ENCODE results near the gene GIT2. TPM values are rescaled to one million over a fixed set of nuclear protein-coding genes. Genes with fewer than 3 reads are reported as not detected.

GIT2 gene
- total and polyA plus RNA-seq, 2 of the 13 experiments (the other 11 are each of a cell fraction or from before 2014, with no cell fraction given): 18.4 to 19.8 TPM

DNA sequence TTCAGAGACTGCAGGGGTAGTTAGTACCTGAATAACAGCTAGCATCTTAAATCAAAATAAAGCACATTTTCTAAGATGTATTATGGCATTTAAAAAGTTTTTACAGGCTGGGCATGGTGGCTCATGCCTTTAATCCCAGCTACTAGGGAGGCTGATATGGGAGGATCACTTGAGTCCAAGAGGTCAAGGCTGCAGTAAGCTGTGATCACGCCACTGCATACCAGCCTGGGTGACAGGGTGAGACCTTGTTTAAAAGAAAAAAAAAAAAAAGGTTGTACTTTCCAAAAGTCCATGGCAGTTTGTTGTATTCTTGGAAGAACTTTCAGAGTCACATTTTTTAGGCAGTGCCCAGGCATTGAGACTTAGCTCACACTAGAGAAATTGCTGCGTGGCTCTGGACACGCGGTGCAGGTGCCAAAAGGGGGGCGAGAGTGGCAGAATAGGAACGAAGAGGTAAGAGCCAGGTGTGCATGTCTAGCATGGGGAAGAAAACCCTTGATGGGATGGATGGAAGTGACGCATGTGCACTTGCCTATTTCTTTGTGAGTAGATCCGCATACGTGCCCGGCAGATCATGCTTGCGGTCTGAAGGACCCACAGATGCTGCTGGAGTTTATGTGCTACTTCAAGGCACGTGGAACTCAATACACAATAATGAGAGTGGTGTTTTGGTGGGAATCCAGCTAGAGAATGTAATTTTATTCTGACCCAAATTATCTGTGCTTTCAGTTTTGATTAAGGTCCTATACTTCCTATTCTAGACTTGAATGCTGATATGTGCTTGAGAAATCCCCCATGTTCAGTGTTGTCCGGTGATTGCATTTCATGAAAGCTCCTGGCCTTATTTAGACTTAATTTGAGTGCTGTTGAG is 14.9 kb upstream of the GIT2 start (continued):
- peak; percentile 25; the same call in 1 of the 2 replicates for TF ChIP-seq BHLHE40 (IDR thresholded peaks at IDR 0.05; ENCODE audit: low read length)
- no peak for TF ChIP-seq BORCS8-MEF2B (CRISPR knock-in tag; IDR thresholded peaks at IDR 0.05)
- TF ChIP-seq PPARG (CRISPR knock-in tag; conservative IDR thresholded peaks at IDR 0.05): 0 out of 2 replicates have a peak, but pooled peaks have one; percentile 43
- TF ChIP-seq BRF2 (CRISPR knock-in tag; IDR thresholded peaks at IDR 0.05): no peak
- peak; percentile 84 for TF ChIP-seq ARID3A (IDR thresholded peaks at IDR 0.05; ENCODE audit: low read depth, low read length)
- TF ChIP-seq PHF20 (CRISPR knock-in tag; IDR thresholded peaks at IDR 0.05): no peak
- peak; percentile 80 for TF ChIP-seq ZNF18 (CRISPR knock-in tag; IDR thresholded peaks at IDR 0.05; ENCODE audit: insufficient replicate concordance)
- TF ChIP-seq MIXL1 (CRISPR knock-in tag; IDR thresholded peaks at IDR 0.05): 0 out of 2 replicates have a peak, but pooled peaks have one; percentile 13
- TF ChIP-seq HNRNPL (IDR thresholded peaks at IDR 0.05; ENCODE audit: low read depth, low read length): no peak
- TF ChIP-seq, protein P1, sequence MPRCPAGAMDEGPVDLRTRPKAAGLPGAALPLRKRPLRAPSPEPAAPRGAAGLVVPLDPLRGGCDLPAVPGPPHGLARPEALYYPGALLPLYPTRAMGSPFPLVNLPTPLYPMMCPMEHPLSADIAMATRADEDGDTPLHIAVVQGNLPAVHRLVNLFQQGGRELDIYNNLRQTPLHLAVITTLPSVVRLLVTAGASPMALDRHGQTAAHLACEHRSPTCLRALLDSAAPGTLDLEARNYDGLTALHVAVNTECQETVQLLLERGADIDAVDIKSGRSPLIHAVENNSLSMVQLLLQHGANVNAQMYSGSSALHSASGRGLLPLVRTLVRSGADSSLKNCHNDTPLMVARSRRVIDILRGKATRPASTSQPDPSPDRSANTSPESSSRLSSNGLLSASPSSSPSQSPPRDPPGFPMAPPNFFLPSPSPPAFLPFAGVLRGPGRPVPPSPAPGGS (CRISPR knock-in tag; IDR thresholded peaks at IDR 0.05): no peak
- TF ChIP-seq SMARCC2 (IDR thresholded peaks at IDR 0.05): no peak
- TF ChIP-seq KDM3A (CRISPR knock-in tag; IDR thresholded peaks at IDR 0.05; ENCODE audit: low read depth): no peak
- TF ChIP-seq SIN3B (IDR thresholded peaks at IDR 0.05; ENCODE audit: low read length): no peak
- no peak for TF ChIP-seq ZNF879 (CRISPR knock-in tag; IDR thresholded peaks at IDR 0.05)
- TF ChIP-seq, protein P2, sequence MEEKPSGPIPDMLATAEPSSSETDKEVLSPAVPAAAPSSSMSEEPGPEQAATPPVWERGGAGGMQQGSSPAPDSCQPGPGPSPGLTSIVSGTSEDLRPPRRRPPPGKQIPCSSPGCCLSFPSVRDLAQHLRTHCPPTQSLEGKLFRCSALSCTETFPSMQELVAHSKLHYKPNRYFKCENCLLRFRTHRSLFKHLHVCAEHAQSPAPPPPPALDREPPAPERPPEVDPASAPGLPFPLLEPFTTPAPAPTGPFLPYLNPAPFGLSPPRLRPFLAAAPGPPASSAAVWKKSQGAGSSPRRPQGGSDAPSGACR (CRISPR knock-in tag; IDR thresholded peaks at IDR 0.05): no peak
- TF ChIP-seq GABPA (IDR thresholded peaks at IDR 0.05; ENCODE audit: low read depth, low read length): no peak
- no peak for TF ChIP-seq GABPA (CRISPR knock-in tag; IDR thresholded peaks at IDR 0.05; ENCODE audit: low read depth)
- TF ChIP-seq ZGPAT (CRISPR knock-in tag; IDR thresholded peaks at IDR 0.05): peak; percentile 55; the same call in 1 of the 2 replicates
- TF ChIP-seq MEIS2 (CRISPR knock-in tag; IDR thresholded peaks at IDR 0.05): no peak
- no peak for TF ChIP-seq NFE2L1 (CRISPR knock-in tag; IDR thresholded peaks at IDR 0.05; ENCODE audit: borderline replicate concordance)
- no peak for TF ChIP-seq ZNF550 (CRISPR knock-in tag; IDR thresholded peaks at IDR 0.05; ENCODE audit: borderline replicate concordance)
- TF ChIP-seq MYNN (CRISPR knock-in tag; IDR thresholded peaks at IDR 0.05; ENCODE audit: low read depth): no peak

Data from HepG2 (cell line).